OCI-LY1 (cell line): Measurements from ENCODE around the gene ARHGAP32.

ENCODE experiments used
- CTCF ChIP-seq: fragments of 200-600 bp; sonication (generic), shearing (Covaris generic); IDR thresholded peaks from 2 replicates; pipeline ENCODE4 v1.5.1; 2017; ENCODE audit warnings: mild to moderate bottlenecking, antibody characterized with exemption, low read length, moderate library complexity, mixed read lengths
- EZH2 ChIP-seq: fragments of 200-600 bp; sonication (generic), shearing (Covaris generic); IDR thresholded peaks from 2 replicates; pipeline ENCODE4 v1.8.0; 2017; ENCODE audit warnings: borderline replicate concordance, mixed run types, mild to moderate bottlenecking, antibody characterized with exemption, low read length, moderate library complexity, mixed read lengths

- no peak for TF ChIP-seq CTCF
- no peak for TF ChIP-seq EZH2
Observed at GRCh38 chr11:129023968-129024676, 168.0 kb downstream of the ARHGAP32 start.
